GM13976 (cell line): ENCODE data around the gene GSN.

Experiments used
- DNase-seq: peaks from one replicate; pipeline ENCODE4 v3.0.0; 2012; ENCODE audit warnings: low spot score
- in situ Hi-C: fragments of 300-500 bp; cut with MboI; formaldehyde crosslinking; loops from one replicate; pipeline ENCODE4 v1.12.0; 2022; ENCODE audit warnings: low sequenced_read_pairs, mixed read lengths, inconsistent platforms; ENCODE audit not compliant: unreplicated experiment
- TF ChIP-seq, protein P1 (sequence below): IDR thresholded peaks from 2 replicates; pipeline ENCODE4 v1.5.1; 2012; ENCODE audit warnings: borderline replicate concordance, mild to moderate bottlenecking; ENCODE audit not compliant: insufficient read depth; ENCODE audit errors: extremely low read depth, missing control alignments, control extremely low read depth

The GSN gene

DNA sequence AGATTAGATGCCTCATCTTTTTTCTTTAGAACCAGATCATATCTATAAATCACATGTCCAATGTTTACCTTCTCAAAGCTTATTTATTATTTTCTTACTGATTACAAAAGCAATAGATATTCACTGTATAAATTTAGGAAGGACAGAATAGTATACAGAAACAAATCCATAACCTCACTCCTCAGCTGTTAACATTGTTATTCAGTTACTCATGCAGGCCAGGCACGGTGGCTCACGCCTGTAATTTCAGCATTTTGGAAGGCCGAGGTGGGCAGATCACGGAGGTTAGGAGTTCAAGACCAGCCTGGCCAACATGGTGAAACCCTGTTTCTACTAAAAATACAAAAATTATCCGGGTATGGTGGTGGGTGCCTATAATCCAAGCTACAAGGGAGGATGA is 86.8 kb downstream of the GSN start:
- in situ Hi-C loops: no loop called here
- DNase-seq: no peak
- TF ChIP-seq, protein P1, sequence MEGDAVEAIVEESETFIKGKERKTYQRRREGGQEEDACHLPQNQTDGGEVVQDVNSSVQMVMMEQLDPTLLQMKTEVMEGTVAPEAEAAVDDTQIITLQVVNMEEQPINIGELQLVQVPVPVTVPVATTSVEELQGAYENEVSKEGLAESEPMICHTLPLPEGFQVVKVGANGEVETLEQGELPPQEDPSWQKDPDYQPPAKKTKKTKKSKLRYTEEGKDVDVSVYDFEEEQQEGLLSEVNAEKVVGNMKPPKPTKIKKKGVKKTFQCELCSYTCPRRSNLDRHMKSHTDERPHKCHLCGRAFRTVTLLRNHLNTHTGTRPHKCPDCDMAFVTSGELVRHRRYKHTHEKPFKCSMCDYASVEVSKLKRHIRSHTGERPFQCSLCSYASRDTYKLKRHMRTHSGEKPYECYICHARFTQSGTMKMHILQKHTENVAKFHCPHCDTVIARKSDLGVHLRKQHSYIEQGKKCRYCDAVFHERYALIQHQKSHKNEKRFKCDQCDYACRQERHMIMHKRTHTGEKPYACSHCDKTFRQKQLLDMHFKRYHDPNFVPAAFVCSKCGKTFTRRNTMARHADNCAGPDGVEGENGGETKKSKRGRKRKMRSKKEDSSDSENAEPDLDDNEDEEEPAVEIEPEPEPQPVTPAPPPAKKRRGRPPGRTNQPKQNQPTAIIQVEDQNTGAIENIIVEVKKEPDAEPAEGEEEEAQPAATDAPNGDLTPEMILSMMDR: no peak

DNA sequence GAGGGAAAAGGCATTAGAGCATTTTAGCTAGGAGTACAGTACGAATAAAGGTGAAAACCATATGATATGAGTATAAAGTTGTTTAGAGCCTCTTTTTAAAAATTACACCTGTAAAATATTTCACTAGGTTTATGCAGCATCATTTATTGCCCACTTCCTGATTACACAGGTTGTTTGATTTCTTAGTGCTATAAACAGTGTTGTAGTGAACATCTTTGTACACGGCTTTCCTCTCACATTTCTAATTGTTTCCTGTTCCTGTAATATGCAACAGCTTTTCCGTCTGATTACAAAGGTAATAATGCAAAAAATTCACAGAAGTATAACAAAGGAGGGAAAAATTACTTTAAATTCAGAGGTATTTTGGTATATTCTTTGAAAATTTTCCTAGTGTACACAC is 89.0 kb downstream of the GSN start:
- TF ChIP-seq, protein P1: no peak
- no peak for DNase-seq
- in situ Hi-C loops: no loop called here

GRCh38 chr9:121358751-121359150 is 90.8 kb downstream of the GSN start:
- in situ Hi-C loops: no loop called here
- no peak for DNase-seq
- TF ChIP-seq, protein P1: no peak

- no peak for DNase-seq
- in situ Hi-C loops: no loop called here
- TF ChIP-seq, protein P1: no peak
These were observed 91.7 kb downstream of the GSN start for GRCh38 chr9:121359351-121360294.

DNA sequence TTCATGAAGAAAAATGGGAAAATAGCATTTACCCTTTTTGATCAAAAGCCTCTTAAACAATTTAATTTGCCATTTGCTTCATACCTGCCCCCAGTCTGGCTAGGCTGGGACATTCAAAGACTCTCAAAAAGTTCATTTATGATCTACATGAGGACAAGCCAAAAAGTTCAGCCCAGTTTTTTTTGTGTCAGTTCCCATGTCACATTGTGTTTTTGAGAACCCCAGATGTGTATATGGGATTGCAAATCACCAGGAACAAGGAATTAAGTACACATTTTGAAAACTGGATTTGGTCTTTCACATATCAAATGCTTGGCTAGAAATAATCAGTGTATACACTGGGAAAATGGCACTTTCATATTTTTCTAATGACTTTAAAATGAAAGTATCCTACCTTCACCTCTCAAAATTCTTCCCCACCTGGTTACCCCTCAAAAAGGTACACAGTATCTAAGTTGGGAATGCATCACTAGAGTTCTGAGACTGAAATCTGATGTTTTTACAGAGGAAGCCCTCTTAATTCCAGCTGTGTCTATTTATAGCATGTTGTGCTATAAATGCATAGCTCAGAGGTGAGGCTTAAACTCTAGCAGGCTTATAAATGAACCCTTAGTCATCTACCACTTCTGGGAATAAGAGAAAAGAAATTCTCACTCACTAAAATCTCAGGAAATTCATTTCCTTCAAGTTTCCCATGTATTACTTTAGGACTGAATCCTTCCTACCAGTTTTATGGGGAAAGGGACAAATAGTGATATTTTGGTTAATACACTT is 92.8 kb downstream of the GSN start:
- no peak for DNase-seq

More for the DNA sequence above, 92.8 kb downstream of the GSN start:
- TF ChIP-seq, protein P1: no peak
- in situ Hi-C loops: no loop called here
